AG10803 (cell line): Measurements from ENCODE around the gene MYO5A.

Source experiments
- DNase-seq: peaks from one replicate; pipeline ENCODE4 v3.0.0; 2010; ENCODE audit warnings: low read depth
- H3K4me3 ChIP-seq: 2 replicates; pipeline ENCODE4 v1.5.1; 2011; ENCODE audit warnings: mild to moderate bottlenecking, low read length, control low read depth
- TF ChIP-seq, protein P1 (sequence below): conservative IDR thresholded peaks from 2 replicates; pipeline ENCODE4 v1.5.1; 2011; ENCODE audit warnings: mild to moderate bottlenecking, low read length, control low read depth, inconsistent platforms

MYO5A gene

DNA sequence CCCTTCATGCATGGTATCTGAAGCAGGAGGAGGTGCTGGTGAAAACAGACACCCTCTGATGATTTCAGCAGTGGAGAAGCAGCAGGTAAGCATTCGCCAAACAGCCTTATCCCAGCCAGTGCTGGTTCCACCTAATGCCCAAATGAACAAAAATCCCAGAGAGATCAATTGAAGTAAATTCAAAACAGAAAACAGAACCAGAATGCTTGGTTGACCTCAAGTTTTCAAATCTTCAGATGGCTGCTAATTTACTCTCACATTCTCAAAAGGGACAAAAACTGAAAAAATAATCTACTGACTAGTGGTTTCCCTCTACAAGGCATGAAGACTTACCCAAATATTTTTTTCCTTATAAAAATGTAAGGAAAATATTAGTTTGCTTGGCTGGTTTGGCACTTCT is 146.0 kb downstream of the MYO5A start:
- TF ChIP-seq, protein P1, sequence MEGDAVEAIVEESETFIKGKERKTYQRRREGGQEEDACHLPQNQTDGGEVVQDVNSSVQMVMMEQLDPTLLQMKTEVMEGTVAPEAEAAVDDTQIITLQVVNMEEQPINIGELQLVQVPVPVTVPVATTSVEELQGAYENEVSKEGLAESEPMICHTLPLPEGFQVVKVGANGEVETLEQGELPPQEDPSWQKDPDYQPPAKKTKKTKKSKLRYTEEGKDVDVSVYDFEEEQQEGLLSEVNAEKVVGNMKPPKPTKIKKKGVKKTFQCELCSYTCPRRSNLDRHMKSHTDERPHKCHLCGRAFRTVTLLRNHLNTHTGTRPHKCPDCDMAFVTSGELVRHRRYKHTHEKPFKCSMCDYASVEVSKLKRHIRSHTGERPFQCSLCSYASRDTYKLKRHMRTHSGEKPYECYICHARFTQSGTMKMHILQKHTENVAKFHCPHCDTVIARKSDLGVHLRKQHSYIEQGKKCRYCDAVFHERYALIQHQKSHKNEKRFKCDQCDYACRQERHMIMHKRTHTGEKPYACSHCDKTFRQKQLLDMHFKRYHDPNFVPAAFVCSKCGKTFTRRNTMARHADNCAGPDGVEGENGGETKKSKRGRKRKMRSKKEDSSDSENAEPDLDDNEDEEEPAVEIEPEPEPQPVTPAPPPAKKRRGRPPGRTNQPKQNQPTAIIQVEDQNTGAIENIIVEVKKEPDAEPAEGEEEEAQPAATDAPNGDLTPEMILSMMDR, result no peak
- no peak for DNase-seq
- H3K4me3 ChIP-seq, result no peak overlapping the region

DNA sequence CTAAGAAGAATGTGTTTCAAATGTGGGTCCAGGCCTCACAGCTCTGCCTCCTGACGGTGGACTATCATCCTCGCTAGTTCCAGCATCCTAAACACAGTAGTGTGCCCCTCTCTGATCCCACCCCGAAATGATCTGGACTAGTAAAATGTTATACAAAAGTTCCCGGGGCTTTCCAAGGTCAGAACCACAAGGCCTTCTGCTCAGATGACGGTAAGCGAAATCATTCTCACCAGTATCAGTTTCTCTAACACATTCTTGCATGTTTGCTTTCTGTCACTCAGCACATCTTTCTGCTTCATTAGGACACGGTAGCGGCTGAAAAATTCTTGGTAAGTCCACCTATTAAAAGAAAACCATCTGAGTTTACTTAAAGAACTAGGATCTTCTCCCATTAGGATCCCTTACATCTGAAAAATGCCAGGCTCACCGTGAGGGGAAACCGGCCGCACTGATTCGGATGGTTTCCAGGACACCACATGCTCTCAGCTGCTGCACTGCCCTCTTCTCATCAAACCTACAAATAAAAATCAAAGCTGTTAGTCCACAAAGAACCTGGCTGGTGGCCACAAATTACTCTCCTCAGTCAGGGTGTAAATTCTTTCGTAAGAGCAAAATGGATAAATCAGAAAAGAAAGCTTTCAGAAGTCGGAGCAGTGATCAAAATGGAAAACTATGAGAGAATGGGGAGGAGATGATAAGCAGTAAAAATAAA is 149.1 kb downstream of the MYO5A start:
- DNase-seq, result no peak
- TF ChIP-seq, protein P1, result no peak

DNA sequence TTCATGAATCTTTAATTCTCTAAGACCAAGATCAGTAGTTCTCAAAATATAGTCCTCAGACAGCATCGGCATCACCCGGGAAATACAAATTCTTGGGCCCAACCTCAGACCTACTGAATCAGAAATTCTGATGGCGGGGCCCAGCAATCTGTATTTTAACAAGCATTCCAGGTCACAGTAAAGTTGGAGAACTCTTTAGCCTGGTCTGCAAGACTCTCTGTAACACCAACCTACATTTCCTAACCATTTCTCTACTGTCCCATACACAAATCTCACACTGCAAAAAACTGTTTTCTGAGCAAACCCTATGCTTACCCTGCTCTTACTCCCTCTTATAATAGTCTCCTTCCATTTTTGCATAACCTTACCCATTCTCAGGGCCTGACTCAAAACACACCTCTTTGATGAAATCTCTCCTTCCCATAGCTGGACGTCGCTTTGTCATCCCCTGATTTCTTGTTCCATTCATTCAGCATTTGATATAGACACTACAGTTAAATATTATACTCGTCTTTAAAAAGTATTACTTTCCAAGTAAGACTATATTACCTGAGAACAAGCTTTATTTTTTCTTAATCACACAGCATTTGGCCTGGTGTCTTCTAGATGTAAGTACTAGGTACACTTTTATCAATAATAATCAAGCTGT is 149.8 kb downstream of the MYO5A start:
- H3K4me3 ChIP-seq, result no peak overlapping the region
- TF ChIP-seq, protein P1, result no peak
- no peak for DNase-seq

More for the DNA sequence above, 149.1 kb downstream of the MYO5A start:
- H3K4me3 ChIP-seq, result no peak overlapping the region

DNA sequence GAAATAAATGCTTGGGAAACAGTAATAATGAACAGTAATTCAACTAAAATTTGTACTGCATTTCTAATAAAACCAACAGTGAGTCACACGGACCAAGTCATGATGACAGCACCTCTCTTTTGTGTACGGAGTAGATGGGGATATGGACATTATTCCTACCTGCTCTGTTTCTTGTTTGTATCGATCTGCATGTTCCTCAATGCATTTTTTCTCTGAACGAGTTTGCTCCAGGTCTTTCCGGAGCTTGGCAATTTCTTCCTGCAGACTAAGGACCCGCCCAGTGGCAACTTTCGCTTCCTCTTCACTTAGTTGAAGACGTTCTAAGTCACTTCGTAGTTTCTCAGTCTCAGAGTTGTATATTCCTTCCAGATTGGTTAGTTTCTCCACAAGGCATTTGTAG is 158.7 kb downstream of the MYO5A start:
- no peak for DNase-seq
- H3K4me3 ChIP-seq, result no peak overlapping the region
- TF ChIP-seq, protein P1, result no peak

DNA sequence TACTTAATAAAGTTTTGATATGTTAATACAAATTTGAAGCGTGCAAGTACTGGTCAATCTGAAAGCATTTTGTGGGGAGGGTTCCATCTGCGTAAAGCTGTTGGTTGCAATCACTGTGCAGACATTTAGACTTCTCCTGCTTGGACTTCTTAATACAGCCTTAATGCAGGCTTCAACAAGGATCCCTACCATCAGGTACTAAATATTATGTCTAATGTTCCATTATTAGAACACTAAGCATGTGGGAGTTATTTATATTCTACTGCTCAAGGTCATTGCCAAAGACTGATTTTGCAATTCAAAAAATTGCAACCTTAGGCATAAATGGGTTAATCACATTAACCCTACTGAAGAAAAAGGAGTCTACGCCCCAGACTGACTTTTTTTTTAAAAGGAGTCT is 159.2 kb downstream of the MYO5A start:
- TF ChIP-seq, protein P1, result no peak
- DNase-seq, result no peak
- H3K4me3 ChIP-seq, result no peak overlapping the region

DNA sequence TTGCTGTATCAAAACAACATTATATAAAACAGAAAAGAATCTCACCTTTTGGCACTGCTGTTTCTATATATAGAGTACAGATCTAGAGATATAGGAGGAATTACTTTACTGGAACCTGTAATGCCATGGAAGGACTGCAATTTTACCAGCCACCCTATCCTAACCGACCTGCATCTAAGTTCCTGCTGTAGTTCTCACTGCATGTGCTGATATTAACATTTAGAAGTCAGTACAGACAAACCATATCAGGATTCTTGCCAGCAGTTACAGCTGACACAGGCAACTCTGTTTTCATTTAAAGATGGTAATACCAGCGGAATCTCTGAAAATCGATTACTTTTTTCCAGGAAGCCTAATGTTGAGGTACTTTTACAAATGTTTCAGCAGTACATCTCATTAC is 159.7 kb downstream of the MYO5A start:
- TF ChIP-seq, protein P1, result no peak
- no peak for DNase-seq
- no peak overlapping the region for H3K4me3 ChIP-seq

DNA sequence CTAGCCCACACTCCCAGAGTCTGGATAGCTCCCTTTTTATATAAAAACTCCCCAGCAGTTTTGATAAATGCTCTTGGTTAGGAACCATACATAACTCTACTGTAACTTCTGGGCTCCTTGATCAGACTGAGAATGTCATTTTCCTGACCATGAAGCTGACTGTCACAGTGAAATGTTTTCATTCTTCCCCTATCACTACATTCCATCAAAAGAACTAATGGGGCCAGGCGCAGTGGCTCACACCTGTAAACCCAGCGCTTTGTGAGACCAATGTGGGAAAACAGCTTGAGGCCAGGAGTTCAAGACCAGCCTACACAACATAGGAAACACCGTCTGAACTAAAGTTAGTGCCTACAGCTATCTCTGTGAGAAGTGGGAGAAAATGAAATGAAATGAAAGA is 160.3 kb downstream of the MYO5A start:
- H3K4me3 ChIP-seq, result no peak overlapping the region
- DNase-seq, result no peak
- TF ChIP-seq, protein P1, result no peak
